Mesendoderm (in vitro differentiated cells): ENCODE measurements around the gene HGS.

Experiments used
- DNase-seq: peaks from one replicate; pipeline ENCODE4 v3.0.0; 2013
- H2AK5ac ChIP-seq: 2 replicates; pipeline ENCODE4 v1.6.1; 2013; ENCODE audit warnings: low read length, inconsistent platforms
- H2BK120ac ChIP-seq: 2 replicates; pipeline ENCODE4 v1.6.1; 2013; ENCODE audit warnings: low read depth, mild to moderate bottlenecking, low read length, moderate library complexity, mixed read lengths
- H2BK15ac ChIP-seq: replicated peaks from 2 replicates; pipeline ENCODE4 v1.6.1; 2013; ENCODE audit warnings: low read depth, mild to moderate bottlenecking, moderate library complexity
- H2BK5ac ChIP-seq: 2 replicates; pipeline ENCODE4 v1.6.1; 2013; ENCODE audit warnings: low read length, inconsistent platforms
- H3K18ac ChIP-seq: 2 replicates; pipeline ENCODE4 v1.6.1; 2013; ENCODE audit warnings: mild to moderate bottlenecking, low read length, mixed read lengths
- H3K23ac ChIP-seq: one replicate; pipeline ENCODE4 v1.6.1; 2013; ENCODE audit warnings: low read length
- H3K27ac ChIP-seq: 2 replicates; pipeline ENCODE4 v1.5.1; 2013; ENCODE audit warnings: low read depth, mild to moderate bottlenecking, inconsistent platforms, low read length, moderate library complexity
- H3K27me3 ChIP-seq: 2 replicates; pipeline ENCODE4 v1.6.1; 2013; ENCODE audit warnings: low read length, control low read depth, mild to moderate bottlenecking, inconsistent platforms; ENCODE audit not compliant: insufficient read depth, poor library complexity
- H3K36me3 ChIP-seq: 2 replicates; pipeline ENCODE4 v1.6.1; 2013; ENCODE audit warnings: low read length, inconsistent platforms; ENCODE audit not compliant: control insufficient read depth, insufficient read depth
- H3K4ac ChIP-seq: one replicate; pipeline ENCODE4 v1.6.1; 2013; ENCODE audit warnings: low read depth, mild to moderate bottlenecking, low read length, moderate library complexity
- H3K4me1 ChIP-seq: 2 replicates; pipeline ENCODE4 v1.6.1; 2013; ENCODE audit warnings: low read depth, low read length, inconsistent platforms; ENCODE audit not compliant: control insufficient read depth
- H3K4me2 ChIP-seq: 2 replicates; pipeline ENCODE4 v1.6.1; 2013; ENCODE audit warnings: low read length
- H3K4me3 ChIP-seq: 2 replicates; pipeline ENCODE4 v1.5.1; 2013; ENCODE audit warnings: mild to moderate bottlenecking, low read length
- H3K56ac ChIP-seq: one replicate; pipeline ENCODE4 v1.6.1; 2013; ENCODE audit warnings: low read length
- H3K79me1 ChIP-seq: 2 replicates; pipeline ENCODE4 v1.6.1; 2013; ENCODE audit warnings: low read length, inconsistent platforms
- H3K79me2 ChIP-seq: 2 replicates; pipeline ENCODE4 v1.6.1; 2013; ENCODE audit warnings: mild to moderate bottlenecking, low read length; ENCODE audit not compliant: control insufficient read depth, insufficient read depth
- H3K9ac ChIP-seq: 2 replicates; pipeline ENCODE4 v1.6.1; 2013; ENCODE audit warnings: low read length, inconsistent platforms
- H4K5ac ChIP-seq: one replicate; pipeline ENCODE4 v1.6.1; 2013; ENCODE audit warnings: low read length
- H4K8ac ChIP-seq: one replicate; pipeline ENCODE4 v1.6.1; 2013; ENCODE audit warnings: low read depth, mild to moderate bottlenecking, control low read depth, low read length, moderate library complexity
- WGBS: extraction: QIAGEN DNeasy Blood & Tissue Kit; methylation state at CpG from one replicate; pipeline ENCODE4 v1.1.7; 2013; ENCODE audit warnings: low lambda C conversion rate, missing lambda C conversion rate; ENCODE audit not compliant: insufficient coverage; ENCODE audit errors: extremely low coverage; 5-methylcytosine and 5-hydroxymethylcytosine counted together

The HGS gene

DNA sequence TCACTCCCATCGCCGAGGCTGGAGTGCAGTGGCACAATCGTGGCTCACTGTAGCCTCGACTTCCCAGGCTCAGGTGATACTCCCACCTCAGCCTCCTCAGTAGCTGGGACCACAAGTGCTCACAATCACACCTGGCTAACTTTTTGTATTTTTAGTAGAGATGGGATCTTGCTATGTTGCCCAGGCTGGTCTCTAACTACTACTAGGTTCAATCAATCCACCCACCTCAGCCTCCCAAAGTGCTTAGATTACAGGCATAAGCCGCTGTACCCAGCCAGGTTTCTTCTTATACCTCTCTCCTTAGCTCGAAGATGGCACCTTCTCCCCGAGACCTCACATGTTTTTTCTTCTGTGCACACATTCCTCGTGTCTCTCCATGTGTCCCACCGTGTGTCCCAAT is 43.8 kb upstream of the HGS start:
- no peak overlapping the region for H3K27ac ChIP-seq
- no peaks in the 10 kb centered on the region for H3K36me3 ChIP-seq
- H2BK120ac ChIP-seq, result no peak overlapping the region
- no peak overlapping the region for H3K9ac ChIP-seq
- DNase-seq, result no peak
- H3K56ac ChIP-seq, result no peak overlapping the region
- peaks cover 16% of the 10 kb centered on the region for H3K79me2 ChIP-seq
- no peaks in the 10 kb centered on the region for H3K27me3 ChIP-seq
- no peak overlapping the region for H3K4me2 ChIP-seq
- H3K4me3 ChIP-seq, result no peak overlapping the region
- peaks cover 1% of the 10 kb centered on the region for H3K79me1 ChIP-seq
- no peak overlapping the region for H3K4ac ChIP-seq
- H2BK15ac ChIP-seq, result no peak overlapping the region
- H4K5ac ChIP-seq, result no peak overlapping the region
- H2AK5ac ChIP-seq, result no peak overlapping the region
- H2BK5ac ChIP-seq, result no peak overlapping the region
- no peaks in the 10 kb centered on the region for H3K4me1 ChIP-seq
- no peak overlapping the region for H3K23ac ChIP-seq
- no peak overlapping the region for H3K18ac ChIP-seq
- WGBS, result no CpG with 5 or more reads among the region's 9 CpGs
- H4K8ac ChIP-seq, result no peak overlapping the region

DNA sequence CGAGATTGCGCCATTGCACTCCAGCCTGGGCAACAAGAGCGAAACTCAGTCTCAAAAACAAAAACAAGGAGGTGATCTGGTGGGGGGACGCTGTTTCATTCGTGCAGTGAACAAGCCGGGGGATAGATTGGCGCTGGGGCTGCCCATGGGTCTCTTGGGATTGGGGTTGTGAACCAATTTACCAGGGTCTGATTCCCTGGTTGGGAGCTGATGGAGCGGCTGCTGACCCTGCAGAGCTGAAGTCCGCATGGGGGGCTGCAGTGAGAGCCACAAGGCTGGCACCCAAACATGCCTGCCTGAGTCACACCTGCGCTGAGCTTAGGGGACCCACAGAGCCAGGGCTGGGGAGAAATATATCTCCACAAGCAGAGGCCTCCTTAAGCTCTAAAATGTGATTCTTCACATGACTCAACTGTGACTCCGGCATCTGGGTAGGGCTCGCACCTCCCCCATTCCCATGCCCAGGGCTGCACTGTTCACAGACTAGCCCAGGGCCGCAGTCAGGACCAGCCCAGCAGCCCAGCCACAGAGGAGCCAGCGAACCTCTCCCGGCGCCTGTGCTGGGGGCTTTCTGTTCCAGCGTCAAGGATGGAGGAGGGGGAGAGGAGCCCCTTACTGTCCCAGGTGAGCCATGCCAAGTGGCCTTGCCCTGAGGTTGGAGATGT is 41.9 kb upstream of the HGS start:
- Histone ChIP-seq H3K4ac (no peak overlapping the region), H3K79me2 (no peaks in the 10 kb centered on the region), H3K36me3 (no peaks in the 10 kb centered on the region), H3K79me1 (no peaks in the 10 kb centered on the region), H3K18ac (no peak overlapping the region), H2BK120ac (no peak overlapping the region), H3K56ac (no peak overlapping the region), H3K27me3 (no peaks in the 10 kb centered on the region), H3K4me1 (no peaks in the 10 kb centered on the region), H4K5ac (no peak overlapping the region), H2BK5ac (no peak overlapping the region), H4K8ac (no peak overlapping the region), H3K23ac (no peak overlapping the region), H2BK15ac (no peak overlapping the region), H3K9ac (no peak overlapping the region), H2AK5ac (no peak overlapping the region), H3K27ac (no peak overlapping the region), H3K4me3 (no peak overlapping the region), H3K4me2 (no peak overlapping the region)
- WGBS, result no CpG with 5 or more reads among the region's 17 CpGs
- DNase-seq, result peak; percentile 31

GRCh38 chr17:81644496-81644895 is 39.3 kb upstream of the HGS start:
- DNase-seq, result no peak
- Histone ChIP-seq H3K79me2 (no peaks in the 10 kb centered on the region), H3K79me1 (no peaks in the 10 kb centered on the region), H3K56ac (no peak overlapping the region), H3K4ac (no peak overlapping the region), H3K9ac (no peak overlapping the region), H2AK5ac (no peak overlapping the region), H3K27ac (no peak overlapping the region), H2BK15ac (no peak overlapping the region), H2BK5ac (no peak overlapping the region), H3K36me3 (no peaks in the 10 kb centered on the region), H3K4me3 (no peak overlapping the region), H3K4me2 (no peak overlapping the region), H2BK120ac (no peak overlapping the region), H3K4me1 (no peaks in the 10 kb centered on the region), H4K8ac (no peak overlapping the region), H3K18ac (no peak overlapping the region), H4K5ac (no peak overlapping the region), H3K23ac (no peak overlapping the region), H3K27me3 (peaks cover 5% of the 10 kb centered on the region)
- WGBS, result no CpG with 5 or more reads among the region's 15 CpGs

DNA sequence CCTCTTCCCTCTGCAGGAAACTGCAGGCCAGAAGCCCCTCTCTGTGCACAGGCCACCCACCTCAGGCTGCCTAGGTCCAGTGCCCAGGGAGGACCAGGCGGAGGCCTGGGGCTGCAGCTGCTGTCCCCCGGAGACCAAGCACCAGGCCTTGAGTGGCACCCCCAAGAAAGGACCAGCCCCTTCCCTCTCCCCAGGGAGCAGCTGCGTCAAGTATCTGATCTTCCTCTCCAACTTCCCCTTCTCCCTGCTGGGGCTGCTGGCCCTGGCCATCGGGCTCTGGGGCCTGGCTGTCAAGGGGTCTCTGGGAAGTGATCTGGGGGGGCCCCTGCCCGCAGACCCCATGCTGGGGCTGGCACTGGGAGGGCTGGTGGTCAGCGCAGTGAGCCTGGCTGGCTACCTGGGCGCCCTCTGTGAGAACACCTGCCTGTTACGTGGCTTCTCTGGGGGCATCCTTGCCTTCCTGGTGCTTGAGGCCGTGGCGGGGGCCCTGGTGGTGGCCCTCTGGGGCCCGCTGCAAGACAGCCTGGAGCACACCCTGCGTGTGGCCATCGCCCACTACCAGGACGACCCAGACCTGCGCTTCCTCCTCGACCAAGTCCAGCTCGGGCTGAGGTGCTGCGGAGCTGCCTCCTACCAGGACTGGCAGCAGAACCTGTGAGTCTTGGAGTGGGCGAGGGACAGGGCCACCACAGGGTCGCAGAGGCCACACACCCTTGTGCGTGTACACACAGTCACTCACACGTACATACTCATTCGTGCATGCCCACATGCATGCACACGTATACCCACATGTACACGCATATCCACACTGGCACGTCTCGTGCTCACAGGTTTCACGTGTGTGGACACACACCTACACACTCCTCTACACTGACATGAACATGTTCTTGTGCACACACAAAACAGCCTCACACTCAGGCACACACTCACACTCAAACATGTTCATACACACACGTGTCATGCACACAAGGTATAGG is 38.5 kb upstream of the HGS start:
- DNase-seq, result no peak

GRCh38 chr17:81646869-81647600 is 36.8 kb upstream of the HGS start:
- DNase-seq, result no peak
- peaks cover 5% of the 10 kb centered on the region for H3K27me3 ChIP-seq
- H3K18ac ChIP-seq, result no peak overlapping the region
- H3K27ac ChIP-seq, result no peak overlapping the region
- no peak overlapping the region for H2AK5ac ChIP-seq
- no peak overlapping the region for H3K4ac ChIP-seq
- H2BK5ac ChIP-seq, result no peak overlapping the region
- no peak overlapping the region for H3K56ac ChIP-seq
- no peak overlapping the region for H3K23ac ChIP-seq
- no CpG with 5 or more reads among the region's 12 CpGs for WGBS
- no peaks in the 10 kb centered on the region for H3K4me1 ChIP-seq
- no peak overlapping the region for H2BK15ac ChIP-seq
- H4K5ac ChIP-seq, result no peak overlapping the region
- H4K8ac ChIP-seq, result no peak overlapping the region
- no peak overlapping the region for H3K4me2 ChIP-seq
- no peaks in the 10 kb centered on the region for H3K36me3 ChIP-seq
- H3K4me3 ChIP-seq, result no peak overlapping the region
- no peaks in the 10 kb centered on the region for H3K79me1 ChIP-seq
- no peak overlapping the region for H2BK120ac ChIP-seq
- H3K79me2 ChIP-seq, result no peaks in the 10 kb centered on the region
- no peak overlapping the region for H3K9ac ChIP-seq

More for the DNA sequence above, 38.5 kb upstream of the HGS start:
- Histone ChIP-seq H3K4ac (no peak overlapping the region), H2BK5ac (no peak overlapping the region), H3K4me3 (no peak overlapping the region), H3K79me1 (no peaks in the 10 kb centered on the region), H3K9ac (no peak overlapping the region), H3K27ac (no peak overlapping the region), H3K36me3 (no peaks in the 10 kb centered on the region), H4K5ac (no peak overlapping the region), H3K4me1 (no peaks in the 10 kb centered on the region), H3K23ac (no peak overlapping the region), H2BK120ac (no peak overlapping the region), H2BK15ac (no peak overlapping the region), H3K79me2 (no peaks in the 10 kb centered on the region), H3K18ac (no peak overlapping the region), H3K27me3 (peaks cover 5% of the 10 kb centered on the region), H3K56ac (no peak overlapping the region), H2AK5ac (no peak overlapping the region), H4K8ac (no peak overlapping the region), H3K4me2 (no peak overlapping the region)
- WGBS, result no CpG with 5 or more reads among the region's 29 CpGs
